AG04450 (cell line): Measurements from ENCODE around the gene STAB1. TPM values are rescaled to one million over a fixed set of nuclear protein-coding genes. Genes with fewer than 3 reads are reported as not detected.

Source experiments
- CTCF ChIA-PET: fragments of 300-600, 350-600 bp; formaldehyde crosslinking; extraction: SDS; loops from one replicate; lab custom pipeline; 2022; ENCODE audit warnings: antibody characterized with exemption, inconsistent platforms; lab: Charles Lee
- POLR2A ChIA-PET: fragments of 350-600 bp; formaldehyde crosslinking; extraction: SDS; loops from one replicate; lab custom pipeline; 2021; ENCODE audit warnings: antibody characterized with exemption, inconsistent platforms; lab: Yijun Ruan, JAX
- DNase-seq: peaks from one replicate; pipeline ENCODE4 v3.0.0-alpha.2; 2011; ENCODE audit warnings: low read depth, low spot score
- H3K27ac ChIP-seq: one replicate; pipeline ENCODE4 v1.5.1; 2012; ENCODE audit warnings: low read depth, low read length, control low read depth
- H3K27me3 ChIP-seq: one replicate; pipeline ENCODE4 v1.6.0; 2012; ENCODE audit warnings: low read length; ENCODE audit not compliant: control insufficient read depth, insufficient read depth
- H3K4me3 ChIP-seq: 2 replicates; pipeline ENCODE4 v1.5.1; 2011; ENCODE audit warnings: mild to moderate bottlenecking, low read depth, low read length, control low read depth
- H3K9me3 ChIP-seq: 2 replicates; pipeline ENCODE4 v1.5.1; 2012; ENCODE audit warnings: low read length; ENCODE audit not compliant: control insufficient read depth, insufficient read depth
- CTCF ChIP-seq: IDR thresholded peaks from 2 replicates; pipeline ENCODE4 v1.5.1; 2011; ENCODE audit warnings: low read depth, low read length, control low read depth, inconsistent platforms
- polyA plus RNA-seq: library from polyadenylated mRNA; depleted of rRNA; stranded (reverse); fragments of >200 nt; gene quantifications from 2 replicates; pipeline ENCODE4 v1.2.3, GENCODE V29; 2011

STAB1 gene
- polyA plus RNA-seq, 1 experiment, result 0.02 TPM

GRCh38 chr3:52501046-52501445 is 5.9 kb downstream of the STAB1 start:
- no peak for DNase-seq
- Histone ChIP-seq H3K27ac (no peak overlapping the region), H3K9me3 (no peaks in the 10 kb centered on the region; the same call in 1 of the 2 replicates), H3K4me3 (no peak overlapping the region), H3K27me3 (no peaks in the 10 kb centered on the region)
- CTCF ChIA-PET, result no interaction called here
- POLR2A ChIA-PET, result no interaction called here
- no peak for TF ChIP-seq CTCF

- CTCF ChIA-PET, result no interaction called here
- no peak overlapping the region for H3K27ac ChIP-seq
- H3K27me3 ChIP-seq, result no peaks in the 10 kb centered on the region
- TF ChIP-seq CTCF, result no peak
- H3K4me3 ChIP-seq, result no peak overlapping the region
- POLR2A ChIA-PET, result interaction anchor here (0.6 kb wide), 1 partner anchor 41 kb away, joined by 6 read pairs; no protein-coding TSS in a partner anchor
- H3K9me3 ChIP-seq, result no peaks in the 10 kb centered on the region; the same call in 1 of the 2 replicates
- DNase-seq, result no peak
These were observed 6.9 kb downstream of the STAB1 start for GRCh38 chr3:52502001-52502400.

- no peak for TF ChIP-seq CTCF
- DNase-seq, result no peak
- CTCF ChIA-PET, result no interaction called here
- POLR2A ChIA-PET, result interaction anchor here (0.7 kb wide), 1 partner anchor 9 kb away, joined by 3 read pairs; no protein-coding TSS in a partner anchor
- Histone ChIP-seq H3K27me3 (no peaks in the 10 kb centered on the region), H3K4me3 (no peak overlapping the region), H3K9me3 (no peaks in the 10 kb centered on the region; the same call in 1 of the 2 replicates), H3K27ac (no peak overlapping the region)
These were observed 7.7 kb downstream of the STAB1 start for GRCh38 chr3:52502808-52503350.

GRCh38 chr3:52503788-52504424 is 8.8 kb downstream of the STAB1 start:
- TF ChIP-seq CTCF, result no peak
- H3K4me3 ChIP-seq, result no peak overlapping the region
- POLR2A ChIA-PET, result no interaction called here
- H3K27ac ChIP-seq, result no peak overlapping the region
- no peaks in the 10 kb centered on the region; the same call in 1 of the 2 replicates for H3K9me3 ChIP-seq
- DNase-seq, result no peak
- CTCF ChIA-PET, result no interaction called here
- H3K27me3 ChIP-seq, result no peaks in the 10 kb centered on the region

GRCh38 chr3:52504977-52505376 is 9.8 kb downstream of the STAB1 start:
- CTCF ChIA-PET, result no interaction called here
- TF ChIP-seq CTCF, result no peak
- POLR2A ChIA-PET, result no interaction called here
- no peaks in the 10 kb centered on the region; the same call in 1 of the 2 replicates for H3K9me3 ChIP-seq
- no peaks in the 10 kb centered on the region for H3K27me3 ChIP-seq
- DNase-seq, result no peak
- no peak overlapping the region for H3K4me3 ChIP-seq
- no peak overlapping the region for H3K27ac ChIP-seq
